Hepatocyte (in vitro differentiated cells): ENCODE results near the gene C12orf75.

Experiments used
- EZH2 ChIP-seq: fragments of 200-600 bp; sonication (generic); IDR thresholded peaks from 2 replicates; pipeline ENCODE4 v1.6.1; 2016; ENCODE audit warnings: antibody characterized with exemption, mild to moderate bottlenecking, borderline replicate concordance
- EZH2phosphoT487 ChIP-seq: fragments of 200-600 bp; sonication (generic); IDR thresholded peaks from one replicate; pipeline ENCODE4 v1.6.1; 2018; ENCODE audit warnings: antibody characterized with exemption, mild to moderate bottlenecking, low read depth, moderate library complexity; ENCODE audit not compliant: unreplicated experiment, severe bottlenecking
- TF ChIP-seq, protein P1 (sequence below): fragments of 200-600 bp; sonication (generic); IDR thresholded peaks from 2 replicates; pipeline ENCODE4 v1.5.1; 2016; ENCODE audit warnings: antibody characterized with exemption, mild to moderate bottlenecking; ENCODE audit not compliant: poor library complexity

GRCh38 chr12:105321125-105321524, 9.4 kb upstream of the C12orf75 start:
- TF ChIP-seq EZH2, result no peak
- no peak for TF ChIP-seq EZH2phosphoT487
- TF ChIP-seq, protein P1, sequence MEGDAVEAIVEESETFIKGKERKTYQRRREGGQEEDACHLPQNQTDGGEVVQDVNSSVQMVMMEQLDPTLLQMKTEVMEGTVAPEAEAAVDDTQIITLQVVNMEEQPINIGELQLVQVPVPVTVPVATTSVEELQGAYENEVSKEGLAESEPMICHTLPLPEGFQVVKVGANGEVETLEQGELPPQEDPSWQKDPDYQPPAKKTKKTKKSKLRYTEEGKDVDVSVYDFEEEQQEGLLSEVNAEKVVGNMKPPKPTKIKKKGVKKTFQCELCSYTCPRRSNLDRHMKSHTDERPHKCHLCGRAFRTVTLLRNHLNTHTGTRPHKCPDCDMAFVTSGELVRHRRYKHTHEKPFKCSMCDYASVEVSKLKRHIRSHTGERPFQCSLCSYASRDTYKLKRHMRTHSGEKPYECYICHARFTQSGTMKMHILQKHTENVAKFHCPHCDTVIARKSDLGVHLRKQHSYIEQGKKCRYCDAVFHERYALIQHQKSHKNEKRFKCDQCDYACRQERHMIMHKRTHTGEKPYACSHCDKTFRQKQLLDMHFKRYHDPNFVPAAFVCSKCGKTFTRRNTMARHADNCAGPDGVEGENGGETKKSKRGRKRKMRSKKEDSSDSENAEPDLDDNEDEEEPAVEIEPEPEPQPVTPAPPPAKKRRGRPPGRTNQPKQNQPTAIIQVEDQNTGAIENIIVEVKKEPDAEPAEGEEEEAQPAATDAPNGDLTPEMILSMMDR, result no peak
